KMS-11 (cell line): ENCODE results near the gene ADO.

Source experiments
- H2AFZ ChIP-seq: fragments of 200-600 bp; sonication (generic); 2 replicates; pipeline ENCODE4 v1.6.1; 2016; ENCODE audit warnings: antibody characterized with exemption, mixed run types, low read depth
- H3K27ac ChIP-seq: fragments of 200-600 bp; sonication (generic); 2 replicates; pipeline ENCODE4 v1.6.1; 2016; ENCODE audit warnings: mild to moderate bottlenecking, mixed run types
- H3K27me3 ChIP-seq: fragments of 200-600 bp; sonication (generic); 2 replicates; pipeline ENCODE4 v1.6.1; 2017; ENCODE audit warnings: mild to moderate bottlenecking, low read depth, mixed run types, moderate library complexity; ENCODE audit not compliant: insufficient read depth
- H3K36me3 ChIP-seq: fragments of 200-600 bp; sonication (generic); 2 replicates; pipeline ENCODE4 v1.6.1; 2017; ENCODE audit warnings: mild to moderate bottlenecking, mixed run types; ENCODE audit not compliant: insufficient read depth
- H3K4me1 ChIP-seq: fragments of 200-600 bp; sonication (generic); 2 replicates; pipeline ENCODE4 v1.6.1; 2016; ENCODE audit warnings: mild to moderate bottlenecking, low read depth, mixed run types; ENCODE audit not compliant: poor library complexity, severe bottlenecking
- H3K4me2 ChIP-seq: fragments of 200-600 bp; sonication (generic); 2 replicates; pipeline ENCODE4 v1.7.0; 2016; ENCODE audit warnings: mild to moderate bottlenecking, mixed run types
- H3K4me3 ChIP-seq: fragments of 200-600 bp; sonication (generic); IDR thresholded peaks from 2 replicates; pipeline ENCODE4 v1.6.1; 2017; ENCODE audit warnings: low read depth, low read length, mixed read lengths; ENCODE audit not compliant: insufficient read depth
- H3K79me2 ChIP-seq: fragments of 200-600 bp; sonication (generic); 2 replicates; pipeline ENCODE4 v1.6.1; 2016; ENCODE audit warnings: low read depth, mixed run types; ENCODE audit not compliant: insufficient read depth
- H3K9ac ChIP-seq: fragments of 200-600 bp; sonication (generic); 2 replicates; pipeline ENCODE4 v1.6.1; 2016; ENCODE audit warnings: mild to moderate bottlenecking, mixed run types
- H4K20me1 ChIP-seq: fragments of 200-600 bp; sonication (generic); 2 replicates; pipeline ENCODE4 v1.6.1; 2016; ENCODE audit warnings: mild to moderate bottlenecking, mixed run types; ENCODE audit not compliant: insufficient read depth
- TF ChIP-seq, protein P1 (sequence below): fragments of 200-600 bp; sonication (generic); conservative IDR thresholded peaks from 2 replicates; pipeline ENCODE4 v1.6.1; 2017; ENCODE audit warnings: low read depth, mild to moderate bottlenecking, antibody characterized with exemption, low read length, moderate library complexity, mixed read lengths

The ADO gene

DNA sequence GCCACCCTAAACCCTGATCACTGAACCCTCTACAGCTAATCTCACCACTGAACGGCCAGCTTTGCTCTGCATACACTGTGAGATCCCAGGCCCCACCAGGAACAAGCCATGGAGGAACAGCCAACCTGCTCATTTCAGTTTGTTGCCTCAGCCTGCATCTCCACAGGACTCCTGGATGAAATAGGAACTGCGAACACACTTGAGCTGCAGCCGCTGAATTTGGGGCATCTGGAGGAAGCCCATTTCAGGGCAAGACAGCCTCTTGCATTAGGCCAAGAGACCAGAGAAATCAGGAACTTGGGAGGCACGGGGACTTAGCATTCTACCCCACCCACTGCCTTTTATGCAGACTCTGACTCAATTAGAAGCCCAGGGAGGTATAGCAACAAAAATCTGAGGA, 26.2 kb downstream of the ADO start:
- no peak overlapping the region for H2AFZ ChIP-seq
- TF ChIP-seq, protein P1, sequence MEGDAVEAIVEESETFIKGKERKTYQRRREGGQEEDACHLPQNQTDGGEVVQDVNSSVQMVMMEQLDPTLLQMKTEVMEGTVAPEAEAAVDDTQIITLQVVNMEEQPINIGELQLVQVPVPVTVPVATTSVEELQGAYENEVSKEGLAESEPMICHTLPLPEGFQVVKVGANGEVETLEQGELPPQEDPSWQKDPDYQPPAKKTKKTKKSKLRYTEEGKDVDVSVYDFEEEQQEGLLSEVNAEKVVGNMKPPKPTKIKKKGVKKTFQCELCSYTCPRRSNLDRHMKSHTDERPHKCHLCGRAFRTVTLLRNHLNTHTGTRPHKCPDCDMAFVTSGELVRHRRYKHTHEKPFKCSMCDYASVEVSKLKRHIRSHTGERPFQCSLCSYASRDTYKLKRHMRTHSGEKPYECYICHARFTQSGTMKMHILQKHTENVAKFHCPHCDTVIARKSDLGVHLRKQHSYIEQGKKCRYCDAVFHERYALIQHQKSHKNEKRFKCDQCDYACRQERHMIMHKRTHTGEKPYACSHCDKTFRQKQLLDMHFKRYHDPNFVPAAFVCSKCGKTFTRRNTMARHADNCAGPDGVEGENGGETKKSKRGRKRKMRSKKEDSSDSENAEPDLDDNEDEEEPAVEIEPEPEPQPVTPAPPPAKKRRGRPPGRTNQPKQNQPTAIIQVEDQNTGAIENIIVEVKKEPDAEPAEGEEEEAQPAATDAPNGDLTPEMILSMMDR, result no peak
- H3K4me2 ChIP-seq, result no peak overlapping the region
- no peak overlapping the region for H3K4me3 ChIP-seq
- no peaks in the 10 kb centered on the region for H4K20me1 ChIP-seq
- H3K9ac ChIP-seq, result no peak overlapping the region
- no peaks in the 10 kb centered on the region for H3K79me2 ChIP-seq
- no peak overlapping the region for H3K27ac ChIP-seq
- H3K27me3 ChIP-seq, result no peaks in the 10 kb centered on the region
- H3K36me3 ChIP-seq, result no peaks in the 10 kb centered on the region
- no peaks in the 10 kb centered on the region for H3K4me1 ChIP-seq

DNA sequence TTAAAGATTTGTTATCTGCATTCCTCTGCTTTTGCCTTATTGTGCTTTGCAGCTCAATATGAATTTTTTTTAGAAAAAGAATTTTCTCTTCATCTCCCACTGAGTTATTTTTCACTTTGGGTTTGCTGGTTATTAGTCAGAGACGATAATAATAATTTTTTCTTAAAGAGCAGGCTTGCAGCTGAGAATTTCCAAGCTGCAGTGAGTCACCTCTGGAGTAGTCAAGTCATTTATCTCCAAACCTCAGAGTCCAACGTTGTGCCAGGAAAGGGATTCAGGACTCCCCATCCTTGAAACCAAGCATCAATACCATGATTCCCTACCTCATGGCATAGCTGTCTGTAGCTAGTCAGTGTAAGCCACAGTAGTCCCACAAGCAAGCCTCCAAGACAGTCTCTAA, 26.8 kb downstream of the ADO start:
- Histone ChIP-seq H3K79me2 (no peaks in the 10 kb centered on the region), H3K4me3 (no peak overlapping the region), H3K9ac (no peak overlapping the region), H2AFZ (no peak overlapping the region), H4K20me1 (no peaks in the 10 kb centered on the region), H3K36me3 (no peaks in the 10 kb centered on the region), H3K4me2 (no peak overlapping the region), H3K4me1 (no peaks in the 10 kb centered on the region), H3K27ac (no peak overlapping the region), H3K27me3 (no peaks in the 10 kb centered on the region)
- TF ChIP-seq, protein P1, result no peak

DNA sequence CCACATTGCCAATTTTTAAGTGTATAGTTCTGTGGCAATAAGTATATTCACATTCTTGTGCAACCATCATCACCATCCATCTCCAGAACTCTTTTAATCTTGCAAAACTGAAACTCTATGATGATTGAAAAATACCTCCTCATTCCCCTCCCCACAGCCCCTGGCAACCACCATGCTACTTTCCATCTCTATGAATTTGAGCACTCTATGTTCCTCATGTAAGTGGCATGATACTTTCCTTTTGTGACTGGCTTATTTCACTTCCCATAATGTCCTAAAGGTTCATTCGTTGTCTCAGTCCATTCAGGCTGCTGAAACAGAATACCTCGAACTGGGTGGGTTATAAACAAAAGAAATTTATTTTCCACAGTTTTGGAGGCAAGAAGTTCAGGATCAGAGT, 35.1 kb downstream of the ADO start:
- Histone ChIP-seq H3K4me2 (no peak overlapping the region), H3K9ac (no peak overlapping the region), H3K27me3 (no peaks in the 10 kb centered on the region), H3K4me1 (no peaks in the 10 kb centered on the region), H2AFZ (no peak overlapping the region), H3K79me2 (no peaks in the 10 kb centered on the region), H3K4me3 (no peak overlapping the region), H3K36me3 (no peaks in the 10 kb centered on the region), H3K27ac (no peak overlapping the region), H4K20me1 (no peaks in the 10 kb centered on the region)
- TF ChIP-seq, protein P1, result no peak

DNA sequence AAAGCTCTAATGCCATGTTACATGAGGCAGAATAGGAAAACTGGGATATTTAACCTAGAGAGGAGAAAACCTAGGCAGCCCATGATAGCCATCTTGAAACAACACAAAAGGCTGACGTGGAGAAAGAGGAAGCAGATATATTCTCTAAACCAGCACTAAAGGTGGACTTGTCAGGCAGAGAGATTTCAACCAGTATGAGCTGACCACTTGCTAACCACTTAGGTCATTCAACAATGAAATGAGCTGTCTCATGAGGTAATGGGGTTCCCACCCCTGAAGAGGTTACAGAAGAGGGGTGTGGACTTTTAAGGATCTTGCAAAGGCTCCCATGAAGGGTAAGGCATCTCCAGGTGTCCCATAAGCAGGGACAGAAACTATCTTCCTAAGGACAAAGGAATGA, 38.5 kb downstream of the ADO start:
- Histone ChIP-seq H3K9ac (no peak overlapping the region), H4K20me1 (no peaks in the 10 kb centered on the region), H3K36me3 (no peaks in the 10 kb centered on the region), H2AFZ (no peak overlapping the region), H3K79me2 (no peaks in the 10 kb centered on the region), H3K4me1 (no peaks in the 10 kb centered on the region), H3K27me3 (no peaks in the 10 kb centered on the region), H3K4me2 (no peak overlapping the region), H3K4me3 (no peak overlapping the region), H3K27ac (no peak overlapping the region)
- TF ChIP-seq, protein P1, result no peak

DNA sequence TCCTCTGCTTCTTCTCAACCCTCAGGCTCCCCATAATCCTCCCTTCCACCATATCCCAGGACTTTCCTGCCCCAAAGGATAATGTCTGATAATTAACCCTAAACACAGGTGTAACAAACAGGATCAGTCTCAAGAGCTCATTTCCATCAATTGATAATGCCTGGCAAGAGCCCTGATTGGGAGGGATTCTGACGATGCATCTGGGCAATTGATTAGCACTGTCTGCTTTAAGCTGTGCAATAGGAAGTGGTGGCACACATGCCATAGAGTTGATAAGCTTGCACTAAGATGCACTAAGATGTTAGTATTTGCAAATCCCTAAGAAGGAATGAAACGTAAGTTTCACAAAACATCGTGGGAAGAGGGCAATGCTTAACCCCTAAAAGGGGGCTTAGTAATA, 39.1 kb downstream of the ADO start:
- Histone ChIP-seq H4K20me1 (no peaks in the 10 kb centered on the region), H3K27ac (no peak overlapping the region), H3K4me3 (no peak overlapping the region), H2AFZ (no peak overlapping the region), H3K9ac (no peak overlapping the region), H3K79me2 (no peaks in the 10 kb centered on the region), H3K27me3 (no peaks in the 10 kb centered on the region), H3K4me1 (no peaks in the 10 kb centered on the region), H3K36me3 (no peaks in the 10 kb centered on the region), H3K4me2 (no peak overlapping the region)
- TF ChIP-seq, protein P1, result no peak
